ENCODE measurements around the gene IFT22.
A peak's percentile ranks its signal among the peaks of the same experiment; 100 is the strongest.
"Not testable (repeated sequence)": the region's sequence is repeated elsewhere in the genome, so short reads cannot be mapped to it uniquely, and the experiment has no call there.

IFT22 gene

DNA sequence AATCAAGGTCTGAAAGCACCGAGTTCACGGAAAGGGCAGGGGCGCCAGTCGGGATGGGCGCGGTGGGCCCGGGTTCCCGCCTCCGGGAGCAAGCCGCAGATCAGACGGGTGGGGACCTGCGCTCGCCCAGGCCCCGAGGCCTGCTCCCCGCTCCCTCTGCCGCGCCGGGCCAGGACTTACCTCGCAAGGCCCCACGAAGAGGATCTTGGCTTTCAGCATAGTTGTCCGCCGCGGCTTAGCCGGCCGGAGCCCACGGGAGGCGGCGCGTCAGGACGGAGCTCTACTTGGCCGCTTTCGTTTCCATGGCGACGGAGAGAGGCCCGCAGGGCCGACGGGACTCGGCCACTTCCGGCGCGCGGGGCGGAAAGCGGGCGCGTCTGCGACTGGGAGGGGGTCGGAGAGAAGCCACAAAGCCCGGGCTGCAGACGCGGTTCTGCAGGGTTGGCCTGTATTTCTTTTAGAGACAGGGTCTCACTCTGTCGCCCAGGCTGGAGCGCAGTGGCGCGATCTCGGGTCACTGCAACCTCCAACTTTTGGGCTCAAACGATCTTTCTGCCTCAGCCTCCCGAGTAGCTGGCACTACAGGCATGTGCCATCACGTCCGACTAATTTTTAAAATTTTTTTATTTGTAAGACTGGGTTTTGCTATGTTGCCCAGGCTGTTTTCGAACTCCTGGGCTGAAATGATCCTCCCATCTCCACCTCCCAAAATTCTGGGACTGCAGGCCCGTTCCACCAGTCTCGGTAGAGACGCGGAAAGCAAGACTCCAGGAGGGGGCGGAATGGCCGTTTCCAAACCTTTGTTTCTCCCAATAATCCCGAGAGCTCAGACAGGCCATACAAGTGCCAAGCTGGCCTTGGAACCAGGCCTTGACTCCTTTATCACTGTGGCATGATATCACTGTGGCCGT, at the start of gene IFT22:
Gene IFT22, minus strand, starts transcription at position 322 of the 911 bp plus-strand sequence. Its CDS starts 103 bp downstream, at position 219.
- DNase-seq: peak; percentile 70

DNA sequence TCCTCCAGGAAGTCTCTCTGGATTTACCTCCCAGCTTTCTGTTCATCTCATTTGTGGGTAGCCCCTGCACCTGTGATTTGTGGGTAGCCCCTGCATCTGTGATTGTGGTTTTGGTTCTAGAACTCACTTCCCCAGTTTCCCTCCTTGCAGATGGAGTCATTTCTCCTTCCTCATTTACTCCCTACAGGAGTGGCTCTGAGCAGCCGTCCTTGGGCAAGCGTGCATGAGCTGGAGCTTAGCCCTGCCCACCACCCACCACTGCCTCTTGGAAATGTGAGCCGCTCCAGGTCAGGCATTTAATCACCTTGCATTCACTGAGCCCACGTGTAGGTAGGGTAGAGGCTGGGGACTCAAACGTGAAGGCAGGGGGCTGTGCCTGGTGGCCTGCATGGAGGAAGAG, 49.2 kb upstream of the IFT22 start:
- DNase-seq: no peak

DNA sequence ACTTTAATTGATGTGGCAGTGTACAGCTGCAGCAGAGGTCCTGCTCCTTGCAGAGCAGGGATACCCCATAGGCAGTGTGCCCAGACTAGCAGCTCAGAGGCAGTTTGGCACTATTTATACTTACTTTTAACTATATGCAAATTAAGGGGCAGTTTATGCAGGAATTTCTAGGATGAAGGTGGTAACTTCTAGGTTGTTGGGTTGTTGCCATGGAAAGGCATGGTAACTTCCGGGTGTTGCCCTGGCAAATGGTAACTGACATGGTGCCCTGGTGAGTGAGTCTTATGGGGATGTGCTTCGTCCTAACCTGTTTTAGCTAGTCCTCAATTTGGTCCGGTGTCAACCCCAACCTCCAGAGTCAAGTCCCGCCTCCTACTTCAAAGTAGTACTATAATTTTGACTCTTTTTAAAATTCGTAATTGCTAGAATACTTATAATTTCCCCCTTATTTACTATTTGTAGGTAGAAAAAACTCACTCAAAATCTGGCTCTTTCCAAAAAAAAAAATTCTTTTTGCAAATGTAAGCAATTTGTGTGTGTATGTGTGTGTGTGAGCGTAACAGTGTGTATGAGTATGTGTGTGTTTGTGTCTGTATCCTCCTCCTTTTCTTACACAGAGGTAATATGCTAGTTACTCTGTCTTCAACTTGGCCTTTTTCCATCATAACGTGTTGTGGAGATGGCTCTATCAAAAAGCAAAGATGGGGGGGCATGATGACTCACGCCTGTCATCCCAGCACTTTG, 47.0 kb upstream of the IFT22 start:
- no peak for DNase-seq

DNA sequence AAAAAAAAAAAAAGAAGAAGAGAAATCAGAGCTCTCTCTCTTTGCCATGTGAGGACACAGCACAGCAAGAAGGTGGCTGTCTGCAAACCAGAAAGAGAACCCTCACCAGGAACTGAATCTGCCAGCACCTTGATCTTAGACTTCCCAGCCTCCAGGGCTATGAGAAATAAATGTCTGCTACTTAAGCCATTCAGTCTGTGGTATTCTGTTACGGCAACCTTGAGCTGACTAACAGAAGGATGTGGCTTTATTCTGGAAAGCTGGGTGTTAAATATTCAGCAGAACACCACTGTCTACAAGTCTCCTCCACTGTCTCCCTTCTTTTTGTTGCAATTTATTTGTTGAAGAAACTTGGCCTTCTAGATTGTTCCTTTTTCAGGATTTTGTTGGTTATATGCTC, 46.1 kb upstream of the IFT22 start:
- no peak for DNase-seq

DNA sequence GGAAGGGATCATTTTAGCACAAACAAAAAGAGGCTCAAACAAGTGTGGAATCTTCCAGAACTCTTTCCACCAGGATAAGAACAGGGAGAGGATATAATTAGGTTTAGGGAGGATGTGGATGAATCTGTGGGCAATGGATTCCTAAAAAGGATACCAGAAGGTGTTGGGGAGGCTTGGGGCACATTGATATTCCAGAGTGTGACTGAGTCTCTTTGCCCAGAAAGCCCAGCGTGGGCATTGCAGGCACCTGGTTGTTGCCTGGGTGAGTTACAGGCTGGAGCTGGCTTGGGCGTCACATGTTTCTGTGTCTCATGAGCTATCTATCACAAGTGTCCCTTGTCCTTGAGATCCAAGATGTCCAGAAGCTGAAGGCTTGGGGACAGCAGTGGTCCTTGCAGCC, 44.3 kb upstream of the IFT22 start:
- DNase-seq: no peak

DNA sequence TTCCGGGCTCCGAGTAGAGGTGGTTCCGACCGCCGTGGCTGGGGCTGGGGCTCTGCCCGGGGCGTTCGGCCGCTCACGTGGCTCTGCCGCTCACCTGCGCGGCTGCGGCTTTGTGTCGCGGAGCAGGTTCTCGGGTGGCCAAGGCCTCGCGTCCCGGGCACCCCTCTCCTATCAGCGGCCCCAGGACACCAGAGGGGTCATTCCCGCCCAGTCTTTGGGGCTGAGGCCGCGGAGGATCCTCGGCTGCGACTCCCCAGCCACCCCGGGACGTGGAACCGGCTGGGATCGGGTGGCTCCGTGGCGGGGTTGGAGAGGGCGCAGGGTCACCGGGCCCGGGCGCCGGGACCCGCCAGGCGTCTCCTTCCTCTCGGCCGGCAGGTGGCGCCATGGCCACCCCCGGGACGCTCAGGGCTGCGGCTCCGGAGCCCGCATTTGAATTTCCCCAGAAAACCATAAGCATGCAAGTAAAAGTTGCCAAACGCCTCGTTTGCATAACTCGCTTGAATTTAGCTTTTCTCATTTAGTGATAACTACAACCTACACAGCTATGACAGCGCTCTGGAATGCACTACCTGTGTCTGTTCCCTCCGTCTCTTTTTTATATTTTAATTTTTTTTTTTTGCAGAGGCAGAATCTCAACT, 42.2 kb upstream of the IFT22 start:
- DNase-seq: peak; percentile 48

DNA sequence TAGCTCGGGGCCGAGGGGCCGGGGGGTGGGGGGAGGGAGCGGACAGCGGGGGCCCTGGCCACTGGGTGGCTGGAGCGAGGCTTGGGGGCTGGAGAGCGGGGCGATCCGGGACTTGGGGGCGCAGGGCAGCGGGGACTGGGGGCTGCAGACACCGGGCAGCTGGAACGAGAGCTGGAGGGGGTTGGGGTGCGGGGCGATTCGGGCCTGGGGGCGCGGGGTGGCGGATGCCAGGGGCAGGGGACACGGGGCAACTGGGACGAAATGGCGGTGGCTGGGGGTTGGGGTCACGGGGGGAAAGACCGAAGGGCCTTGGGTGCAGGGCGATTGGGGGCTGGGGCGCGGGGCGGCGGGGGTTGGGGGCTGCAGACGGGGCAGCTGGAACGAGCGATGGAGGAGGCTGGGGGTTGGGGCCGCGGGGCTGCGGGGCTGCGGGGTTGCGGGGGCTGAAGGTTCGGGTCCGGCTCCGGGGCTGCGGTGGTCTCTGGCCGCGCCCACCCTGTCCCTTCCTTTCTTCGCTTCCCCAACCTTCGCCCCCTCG, 41.7 kb upstream of the IFT22 start:
- DNase-seq: no peak

DNA sequence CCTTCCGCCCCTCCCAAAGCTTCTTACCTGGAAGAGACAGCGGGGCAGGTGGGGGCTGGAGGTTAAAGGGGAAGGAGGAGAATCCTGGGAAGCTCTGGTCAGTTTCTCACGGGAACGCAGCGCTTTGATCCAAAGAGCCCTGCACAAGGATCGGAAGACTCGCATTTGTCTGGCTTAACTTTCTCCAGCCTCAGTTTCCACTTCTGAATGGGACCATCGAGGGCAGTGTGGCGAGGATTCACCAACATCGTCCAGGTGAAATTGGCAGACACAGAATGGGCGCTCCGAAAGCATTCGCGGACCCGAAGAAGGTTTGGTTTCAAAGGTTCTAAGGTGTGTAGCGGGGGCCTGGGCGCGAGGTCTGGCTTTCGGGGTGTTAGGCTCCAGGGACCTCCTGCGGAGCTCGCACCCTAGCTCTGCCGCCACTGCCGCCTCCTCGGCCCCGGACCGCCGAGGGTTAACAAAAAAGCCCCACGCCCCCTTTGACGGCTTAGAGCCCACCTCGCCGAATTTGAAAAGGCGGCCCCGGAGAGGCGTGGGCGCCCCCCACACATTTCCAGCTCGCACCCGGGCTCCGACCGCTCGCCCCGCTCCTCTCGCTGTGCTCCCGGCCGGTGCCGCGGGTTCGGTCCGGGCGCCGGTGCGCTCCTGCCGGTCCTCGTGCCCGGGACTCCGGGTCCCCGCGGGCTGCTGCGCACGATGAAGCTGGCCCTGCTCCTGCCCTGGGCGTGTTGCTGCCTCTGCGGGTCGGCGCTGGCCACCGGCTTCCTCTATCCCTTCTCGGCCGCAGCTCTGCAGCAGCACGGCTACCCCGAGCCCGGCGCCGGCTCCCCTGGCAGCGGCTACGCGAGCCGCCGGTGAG, 41.0 kb upstream of the IFT22 start, which contains the start of gene COL26A1:
Gene COL26A1, plus strand, starts transcription at position 542 of the 862 bp plus-strand sequence. Its CDS starts 158 bp downstream, at position 700.
- DNase-seq: no peak

DNA sequence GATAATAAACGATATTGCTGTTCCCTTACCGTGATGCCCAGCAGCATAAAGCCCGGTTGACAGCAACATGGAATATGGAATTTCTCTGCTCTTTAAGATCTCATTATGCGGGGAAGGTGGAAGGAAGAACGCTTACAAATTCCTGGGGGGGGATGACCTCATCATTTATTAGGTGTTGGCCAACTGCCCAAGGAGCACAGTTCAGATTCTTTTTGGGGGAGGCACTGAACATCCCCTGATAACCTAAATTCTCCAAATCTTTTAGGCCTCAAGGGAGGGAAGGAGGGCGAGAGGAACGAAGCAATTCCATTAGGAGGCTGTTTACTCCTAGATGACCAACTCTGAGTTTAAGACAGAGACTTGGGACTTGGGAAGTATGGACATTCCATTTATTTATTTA, 35.8 kb upstream of the IFT22 start:
- no peak for DNase-seq

GRCh38 chr7:101352920-101353308, 31.3 kb upstream of the IFT22 start:
- DNase-seq: no peak

GRCh38 chr7:101349300-101349699, 27.7 kb upstream of the IFT22 start:
- not testable (repeated sequence) for DNase-seq

GRCh38 chr7:101348456-101349067, 26.9 kb upstream of the IFT22 start:
- not testable (repeated sequence) for DNase-seq

- DNase-seq: no peak
Measured at GRCh38 chr7:101347477-101347876, 25.9 kb upstream of the IFT22 start.

GRCh38 chr7:101342892-101343291, 21.3 kb upstream of the IFT22 start:
- DNase-seq: no peak

GRCh38 chr7:101340379-101340778, 18.8 kb upstream of the IFT22 start:
- no peak for DNase-seq

- no peak for DNase-seq
Measured at GRCh38 chr7:101333912-101334311, 12.3 kb upstream of the IFT22 start.

DNA sequence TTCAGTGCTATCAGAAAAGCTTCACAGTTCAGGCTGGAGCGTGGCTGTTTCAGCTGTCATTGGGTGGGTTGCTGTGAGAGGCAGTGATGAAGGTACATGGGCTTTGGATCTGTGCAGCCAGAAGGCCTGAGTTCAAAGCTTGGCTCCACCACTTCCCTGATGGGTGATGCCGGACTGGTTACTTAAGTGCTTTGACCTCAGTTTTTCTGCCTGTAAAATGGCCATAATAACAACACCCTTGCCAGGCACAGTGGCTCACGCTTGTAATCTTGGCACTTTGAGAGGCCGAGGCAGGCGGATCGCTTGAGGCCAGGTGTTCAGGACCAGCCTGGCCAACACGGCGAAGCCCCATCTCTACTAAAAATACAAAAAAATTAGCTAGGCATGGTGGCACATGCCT, 10.4 kb upstream of the IFT22 start:
- DNase-seq: no peak

DNA sequence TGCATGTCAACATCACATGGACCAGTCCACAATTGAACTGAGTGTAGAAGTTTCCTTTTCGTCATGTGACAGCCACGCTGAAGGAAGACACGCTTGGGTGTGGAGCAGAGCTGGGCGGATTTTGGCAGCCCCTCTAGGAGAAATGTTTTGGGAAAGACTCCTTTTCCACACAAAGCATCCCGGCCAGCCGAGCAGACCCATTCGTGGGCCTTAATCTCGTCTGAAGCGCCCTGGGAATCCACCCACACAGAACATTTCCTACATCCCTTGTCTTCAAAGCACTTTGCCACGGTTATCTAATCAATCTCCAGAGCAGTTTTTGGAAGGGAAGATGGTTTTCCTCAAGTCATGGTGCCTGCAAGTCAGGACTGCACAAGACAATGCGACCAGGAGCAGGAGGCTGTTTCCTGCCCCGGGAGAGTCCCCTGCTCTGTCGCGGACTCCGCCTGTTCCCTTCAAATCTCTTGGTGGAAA, 8.4 kb upstream of the IFT22 start:
- DNase-seq: no peak

- DNase-seq: no peak
Measured at GRCh38 chr7:101328159-101328558, 6.5 kb upstream of the IFT22 start.

DNA sequence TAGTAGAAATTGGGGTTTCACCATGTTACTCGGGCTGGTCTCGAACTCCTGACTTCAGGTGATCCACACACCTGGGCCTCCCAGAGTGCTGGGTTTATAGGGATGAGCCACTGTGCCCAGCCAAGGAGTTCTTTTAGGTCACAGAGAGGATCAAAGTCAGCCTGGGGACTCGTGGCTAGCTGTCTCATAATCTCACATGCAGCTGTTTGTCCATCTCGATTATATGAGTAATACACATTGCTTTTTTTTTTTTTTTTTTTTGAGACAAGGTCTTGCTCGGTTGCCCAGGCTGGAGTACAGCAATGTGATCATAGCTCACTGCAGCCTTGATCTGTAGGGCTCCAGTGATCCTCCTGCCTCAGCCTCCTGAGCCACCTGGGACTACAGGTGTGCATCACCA, 2.2 kb downstream of the IFT22 start:
- no peak for DNase-seq

DNA sequence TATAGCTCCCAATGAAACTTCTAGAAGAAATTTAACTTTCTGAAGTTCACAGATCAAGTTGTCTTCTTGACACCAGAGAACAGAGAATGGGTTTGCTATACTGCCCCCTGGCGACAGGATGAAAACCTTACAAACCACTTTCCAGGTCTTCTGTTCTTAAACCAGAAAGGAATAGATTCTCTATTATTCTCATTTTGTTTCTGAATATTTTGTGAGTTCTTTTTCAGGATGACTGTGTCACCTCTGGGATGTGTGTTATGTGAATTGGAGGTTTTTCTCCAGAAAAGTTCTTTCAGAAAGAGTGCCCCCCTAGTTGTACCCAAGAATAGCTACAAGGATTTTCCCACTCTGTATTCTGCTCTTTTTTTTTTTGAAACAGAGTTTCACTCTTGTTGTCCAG, 6.3 kb downstream of the IFT22 start:
- peak; percentile 37 for DNase-seq
